LNCaP clone FGC (cell line): ENCODE data around the gene CENPP.

Experiments
- DNase-seq: peaks from one replicate; pipeline ENCODE4 v3.0.0-alpha.2; 2011; ENCODE audit warnings: low read depth
- H3K4me3 ChIP-seq: 2 replicates; pipeline ENCODE4 v1.5.1; 2011; ENCODE audit warnings: mild to moderate bottlenecking, low read depth, low read length, control low read depth
- CTCF ChIP-seq: IDR thresholded peaks from 2 replicates; pipeline ENCODE4 v1.5.1; 2012; ENCODE audit warnings: mild to moderate bottlenecking; ENCODE audit not compliant: control insufficient read depth, insufficient read depth; ENCODE audit errors: extremely low read depth

CENPP gene

GRCh38 chr9:92325269-92325990 lies at the start of gene CENPP, which contains the start of gene NOL8:
Gene CENPP, plus strand, starts transcription at chr9:92325953.
Gene NOL8, minus strand, starts transcription at chr9:92325350. Its CDS starts 1,189 bp downstream, at chr9:92324161.
- peak within 1 kb of the TSS; percentile 89 for H3K4me3 ChIP-seq
- TF ChIP-seq CTCF = no peak
- peak; percentile 75 for DNase-seq

GRCh38 chr9:92276331-92277032 lies 49.3 kb upstream of the CENPP start:
- no peak for TF ChIP-seq CTCF
- H3K4me3 ChIP-seq = no peak overlapping the region
- DNase-seq = no peak

- no peak for DNase-seq
- H3K4me3 ChIP-seq = no peak overlapping the region
- no peak for TF ChIP-seq CTCF
These were observed 47.6 kb upstream of the CENPP start for GRCh38 chr9:92278110-92278509.

GRCh38 chr9:92279302-92279701 lies 46.5 kb upstream of the CENPP start:
- no peak for DNase-seq
- H3K4me3 ChIP-seq = no peak overlapping the region
- TF ChIP-seq CTCF = no peak

- no peak for DNase-seq
- H3K4me3 ChIP-seq = no peak overlapping the region
- TF ChIP-seq CTCF = no peak
These were observed 35.9 kb upstream of the CENPP start for GRCh38 chr9:92289708-92290390.

GRCh38 chr9:92290785-92291429 lies 34.8 kb upstream of the CENPP start:
- no peak for TF ChIP-seq CTCF

More at GRCh38 chr9:92290785-92291429, 34.8 kb upstream of the CENPP start:
- H3K4me3 ChIP-seq = no peak overlapping the region
- no peak for DNase-seq
